ENCODE measurements around the gene MTHFSD.

GRCh38 chr16:86523166-86523740, 31.8 kb downstream of the MTHFSD start:
- TF ChIP-seq CTCF (IDR thresholded peaks at IDR 0.05; ENCODE audit: borderline replicate concordance, extremely low read depth, low read length, poor library complexity, severe bottlenecking) = no peak
- TF ChIP-seq EZH2 (IDR thresholded peaks at IDR 0.05; ENCODE audit: borderline replicate concordance, low read depth, low read length, severe bottlenecking) = no peak

Data from DND-41 (cell line).